NB4 (cell line): ENCODE data around the gene ABCB9.

Source experiments
- DNase-seq: peaks from one replicate; pipeline ENCODE4 v3.0.0; 2010; ENCODE audit warnings: low read depth
- H3K4me3 ChIP-seq: one replicate; pipeline ENCODE4 v1.5.1; 2011; ENCODE audit warnings: mild to moderate bottlenecking, low read depth, low read length, moderate library complexity
- MYC ChIP-seq: IDR thresholded peaks from 2 replicates; pipeline ENCODE4 v1.6.1; 2011; ENCODE audit warnings: low read depth, low read length
- POLR2A ChIP-seq: IDR thresholded peaks from 2 replicates; pipeline ENCODE4 v1.6.1; 2011; ENCODE audit warnings: mild to moderate bottlenecking; ENCODE audit not compliant: insufficient read length; ENCODE audit errors: extremely low read depth
- TF ChIP-seq, protein P1 (sequence below): IDR thresholded peaks from one replicate; pipeline ENCODE4 v1.5.1; 2012; ENCODE audit warnings: low read depth, low read length
- TF ChIP-seq, protein P2 (sequence below): IDR thresholded peaks from 2 replicates; pipeline ENCODE4 v1.6.1; 2011; ENCODE audit warnings: low read depth, low read length

Gene ABCB9

DNA sequence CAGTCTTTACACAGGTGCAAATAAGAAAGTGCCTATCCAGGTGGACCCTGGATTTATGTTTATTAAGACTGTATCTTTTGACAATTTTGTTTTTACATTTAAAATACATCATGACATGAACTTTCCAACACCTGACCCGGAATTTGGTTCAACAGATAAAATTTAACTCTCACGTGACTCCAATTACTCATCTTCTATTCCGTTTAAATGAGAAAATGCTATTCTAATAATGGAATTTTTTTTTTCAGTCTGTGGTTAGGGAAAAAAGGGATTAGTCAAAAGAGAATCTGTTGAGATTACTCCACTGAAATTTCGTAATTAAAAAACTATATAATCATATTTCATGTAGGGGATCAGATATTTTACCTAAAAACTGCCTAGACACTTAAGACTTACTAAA lies 81.4 kb downstream of the ABCB9 start:
- TF ChIP-seq POLR2A = no peak
- no peak for DNase-seq
- H3K4me3 ChIP-seq = no peak overlapping the region

DNA sequence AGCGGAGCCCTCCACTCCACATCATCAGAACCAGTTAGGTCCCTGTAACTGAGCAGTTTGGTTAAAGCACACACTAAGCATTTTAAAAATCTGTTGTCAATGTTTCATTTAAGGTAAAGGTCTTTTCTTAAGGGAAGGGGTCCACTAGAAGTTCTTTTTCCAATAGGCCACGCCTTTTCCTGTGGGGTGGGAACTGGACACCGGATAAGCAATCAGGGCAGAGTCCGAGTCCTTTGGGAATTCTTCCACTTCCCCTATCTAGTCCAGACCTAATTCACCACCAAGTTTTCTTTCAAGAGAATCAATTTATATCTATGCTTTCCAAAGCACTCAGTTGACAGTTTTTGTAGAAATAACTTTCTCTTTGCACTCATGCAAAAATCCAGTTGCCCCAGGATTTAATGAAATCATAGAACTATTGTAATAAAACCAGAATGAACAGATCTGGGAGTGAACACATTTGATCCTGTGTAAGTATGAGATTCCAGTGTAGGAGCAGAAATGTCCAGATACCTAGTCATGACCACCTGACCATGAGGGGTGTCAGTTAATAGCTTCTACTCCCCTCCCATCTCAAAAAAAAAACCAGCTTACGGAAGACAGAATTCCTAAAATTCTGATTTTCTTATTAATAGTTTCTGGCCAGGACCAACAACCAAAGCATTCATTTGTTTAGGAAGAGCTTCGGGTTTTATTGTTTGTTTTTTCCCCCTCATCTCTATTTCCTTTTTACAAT lies 82.0 kb downstream of the ABCB9 start:
- TF ChIP-seq, protein P1, sequence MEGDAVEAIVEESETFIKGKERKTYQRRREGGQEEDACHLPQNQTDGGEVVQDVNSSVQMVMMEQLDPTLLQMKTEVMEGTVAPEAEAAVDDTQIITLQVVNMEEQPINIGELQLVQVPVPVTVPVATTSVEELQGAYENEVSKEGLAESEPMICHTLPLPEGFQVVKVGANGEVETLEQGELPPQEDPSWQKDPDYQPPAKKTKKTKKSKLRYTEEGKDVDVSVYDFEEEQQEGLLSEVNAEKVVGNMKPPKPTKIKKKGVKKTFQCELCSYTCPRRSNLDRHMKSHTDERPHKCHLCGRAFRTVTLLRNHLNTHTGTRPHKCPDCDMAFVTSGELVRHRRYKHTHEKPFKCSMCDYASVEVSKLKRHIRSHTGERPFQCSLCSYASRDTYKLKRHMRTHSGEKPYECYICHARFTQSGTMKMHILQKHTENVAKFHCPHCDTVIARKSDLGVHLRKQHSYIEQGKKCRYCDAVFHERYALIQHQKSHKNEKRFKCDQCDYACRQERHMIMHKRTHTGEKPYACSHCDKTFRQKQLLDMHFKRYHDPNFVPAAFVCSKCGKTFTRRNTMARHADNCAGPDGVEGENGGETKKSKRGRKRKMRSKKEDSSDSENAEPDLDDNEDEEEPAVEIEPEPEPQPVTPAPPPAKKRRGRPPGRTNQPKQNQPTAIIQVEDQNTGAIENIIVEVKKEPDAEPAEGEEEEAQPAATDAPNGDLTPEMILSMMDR = no peak
- TF ChIP-seq, protein P2, sequence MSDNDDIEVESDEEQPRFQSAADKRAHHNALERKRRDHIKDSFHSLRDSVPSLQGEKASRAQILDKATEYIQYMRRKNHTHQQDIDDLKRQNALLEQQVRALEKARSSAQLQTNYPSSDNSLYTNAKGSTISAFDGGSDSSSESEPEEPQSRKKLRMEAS = no peak
- TF ChIP-seq MYC (no peak), POLR2A (no peak)
- no peak overlapping the region for H3K4me3 ChIP-seq
- DNase-seq = no peak

- no peak for DNase-seq
- TF ChIP-seq, protein P1 = no peak
- H3K4me3 ChIP-seq = no peak overlapping the region
Observed at GRCh38 chr12:122882908-122883558, 83.2 kb downstream of the ABCB9 start.

DNA sequence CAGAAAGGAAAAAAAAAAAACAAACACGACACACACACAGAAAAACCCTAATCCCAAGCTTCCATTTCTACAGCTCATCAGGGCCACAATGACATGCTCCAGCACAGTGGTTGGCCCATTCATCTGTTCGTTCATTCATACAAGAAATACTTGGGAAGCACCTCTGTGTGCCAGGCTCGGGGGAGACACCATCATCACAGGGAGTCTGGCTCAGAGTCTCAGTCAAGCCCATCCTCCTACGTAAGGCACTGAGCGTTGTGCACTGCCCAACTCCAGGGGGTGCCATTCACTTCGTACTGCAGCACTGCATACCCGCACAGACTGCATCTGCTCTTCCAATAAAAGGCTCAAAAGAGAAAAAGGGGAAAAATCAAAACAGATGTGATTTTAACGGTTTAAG lies 85.6 kb downstream of the ABCB9 start:
- no peak overlapping the region for H3K4me3 ChIP-seq
- TF ChIP-seq POLR2A = no peak
- TF ChIP-seq, protein P2 = no peak
- no peak for TF ChIP-seq MYC
- TF ChIP-seq, protein P1 = peak; percentile 60
- peak; percentile 62 for DNase-seq

DNA sequence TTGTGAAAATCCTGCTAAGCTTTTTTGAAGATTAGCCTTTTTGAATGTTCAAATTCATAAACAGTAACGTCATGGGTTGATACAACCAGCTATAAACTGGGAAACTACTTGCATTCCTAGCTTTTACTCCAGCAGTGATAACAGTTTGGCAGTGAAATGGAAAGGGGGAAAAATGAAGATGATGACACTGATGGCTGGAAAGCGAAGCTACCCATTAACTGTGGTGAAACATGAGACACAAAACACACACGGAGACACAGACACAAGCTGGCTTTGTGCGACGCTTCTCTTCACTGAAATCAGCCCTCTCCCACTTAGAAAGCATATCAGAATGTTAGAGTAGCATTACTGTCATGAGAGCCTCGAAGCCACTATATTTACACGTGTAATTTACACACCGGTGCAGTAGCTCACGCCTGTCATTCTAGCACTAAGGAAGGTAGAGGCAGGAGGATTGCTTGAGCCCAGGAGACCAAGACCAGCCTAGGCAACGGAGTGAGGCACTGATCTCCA lies 86.1 kb downstream of the ABCB9 start:
- no peak overlapping the region for H3K4me3 ChIP-seq
- TF ChIP-seq POLR2A = no peak
- TF ChIP-seq, protein P2 = no peak
- TF ChIP-seq, protein P1 = no peak
- TF ChIP-seq MYC = no peak
- DNase-seq = no peak
